ENCODE data around the gene TACSTD2.
"Not testable (repeated sequence)": the region's sequence is repeated elsewhere in the genome, so short reads cannot be mapped to it uniquely, and the experiment has no call there.

Gene TACSTD2
- long read RNA-seq, result 0 reads

DNA sequence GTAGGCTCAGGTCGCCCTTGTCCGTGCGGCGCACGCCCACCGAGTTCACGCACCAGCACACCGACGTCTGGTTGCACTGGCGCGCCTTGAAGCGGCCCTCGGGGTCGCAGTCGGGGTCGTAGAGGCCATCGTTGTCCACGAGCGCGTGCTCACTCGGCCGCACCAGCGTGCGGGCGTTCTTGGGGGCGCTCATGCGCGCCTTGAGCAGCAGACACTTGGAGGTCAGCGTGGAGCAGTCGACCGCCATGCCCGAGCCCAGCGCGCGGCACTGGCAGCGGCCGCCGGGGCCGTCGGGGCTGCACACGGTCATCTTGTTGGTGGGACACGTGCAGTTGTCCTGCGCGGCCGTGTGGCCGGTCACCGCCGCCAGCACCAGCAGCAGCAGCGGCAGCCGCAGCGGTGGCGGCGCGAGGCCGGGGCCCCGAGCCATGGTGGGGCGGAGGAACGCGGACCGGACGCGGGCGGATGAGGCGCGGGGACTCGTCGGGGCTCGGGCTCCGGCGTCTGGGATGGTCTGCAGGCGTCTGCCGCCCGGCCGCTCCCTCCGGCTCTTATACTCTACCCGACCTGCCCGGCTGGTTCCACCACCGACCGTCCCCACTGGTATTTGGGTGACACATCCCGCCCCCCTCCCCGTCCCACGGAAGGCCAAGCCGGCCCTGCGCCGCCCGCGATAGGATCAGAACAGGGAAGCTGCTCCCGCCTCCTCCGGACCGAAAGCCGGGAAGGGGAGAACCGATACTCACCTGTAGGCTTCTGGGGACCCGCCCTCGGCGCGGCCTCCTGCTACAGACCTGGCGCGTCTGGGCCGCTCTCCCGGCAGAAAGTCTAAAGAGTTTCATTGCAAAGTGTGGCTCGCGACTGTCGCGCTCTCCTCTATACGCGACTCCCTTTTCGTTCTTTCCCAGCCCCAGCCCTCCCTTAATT lies at the start of gene TACSTD2:
TACSTD2 (minus strand) TSS at position 526 of the 927 bp plus-strand sequence; CDS start at position 430, 96 bp downstream.
- DNase-seq (ENCODE audit: low read depth in 1 of 2, low spot score in 1 of 2), result no peak
- H3K4me3 ChIP-seq (replicated peaks; ENCODE audit: insufficient read depth, low read length), result no peak within 1 kb of the TSS
- TF ChIP-seq POLR2AphosphoS5 (IDR thresholded peaks at IDR 0.05; ENCODE audit: low read depth) (no peak), GABPA (IDR thresholded peaks at IDR 0.05; ENCODE audit: low read depth) (no peak), SPI1 (IDR thresholded peaks at IDR 0.05; ENCODE audit: borderline replicate concordance, low read depth) (no peak)
- TF ChIP-seq, protein P1, sequence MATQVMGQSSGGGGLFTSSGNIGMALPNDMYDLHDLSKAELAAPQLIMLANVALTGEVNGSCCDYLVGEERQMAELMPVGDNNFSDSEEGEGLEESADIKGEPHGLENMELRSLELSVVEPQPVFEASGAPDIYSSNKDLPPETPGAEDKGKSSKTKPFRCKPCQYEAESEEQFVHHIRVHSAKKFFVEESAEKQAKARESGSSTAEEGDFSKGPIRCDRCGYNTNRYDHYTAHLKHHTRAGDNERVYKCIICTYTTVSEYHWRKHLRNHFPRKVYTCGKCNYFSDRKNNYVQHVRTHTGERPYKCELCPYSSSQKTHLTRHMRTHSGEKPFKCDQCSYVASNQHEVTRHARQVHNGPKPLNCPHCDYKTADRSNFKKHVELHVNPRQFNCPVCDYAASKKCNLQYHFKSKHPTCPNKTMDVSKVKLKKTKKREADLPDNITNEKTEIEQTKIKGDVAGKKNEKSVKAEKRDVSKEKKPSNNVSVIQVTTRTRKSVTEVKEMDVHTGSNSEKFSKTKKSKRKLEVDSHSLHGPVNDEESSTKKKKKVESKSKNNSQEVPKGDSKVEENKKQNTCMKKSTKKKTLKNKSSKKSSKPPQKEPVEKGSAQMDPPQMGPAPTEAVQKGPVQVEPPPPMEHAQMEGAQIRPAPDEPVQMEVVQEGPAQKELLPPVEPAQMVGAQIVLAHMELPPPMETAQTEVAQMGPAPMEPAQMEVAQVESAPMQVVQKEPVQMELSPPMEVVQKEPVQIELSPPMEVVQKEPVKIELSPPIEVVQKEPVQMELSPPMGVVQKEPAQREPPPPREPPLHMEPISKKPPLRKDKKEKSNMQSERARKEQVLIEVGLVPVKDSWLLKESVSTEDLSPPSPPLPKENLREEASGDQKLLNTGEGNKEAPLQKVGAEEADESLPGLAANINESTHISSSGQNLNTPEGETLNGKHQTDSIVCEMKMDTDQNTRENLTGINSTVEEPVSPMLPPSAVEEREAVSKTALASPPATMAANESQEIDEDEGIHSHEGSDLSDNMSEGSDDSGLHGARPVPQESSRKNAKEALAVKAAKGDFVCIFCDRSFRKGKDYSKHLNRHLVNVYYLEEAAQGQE (IDR thresholded peaks at IDR 0.05; ENCODE audit: insufficient replicate concordance, low read depth), result no peak
- TF ChIP-seq, protein P2, sequence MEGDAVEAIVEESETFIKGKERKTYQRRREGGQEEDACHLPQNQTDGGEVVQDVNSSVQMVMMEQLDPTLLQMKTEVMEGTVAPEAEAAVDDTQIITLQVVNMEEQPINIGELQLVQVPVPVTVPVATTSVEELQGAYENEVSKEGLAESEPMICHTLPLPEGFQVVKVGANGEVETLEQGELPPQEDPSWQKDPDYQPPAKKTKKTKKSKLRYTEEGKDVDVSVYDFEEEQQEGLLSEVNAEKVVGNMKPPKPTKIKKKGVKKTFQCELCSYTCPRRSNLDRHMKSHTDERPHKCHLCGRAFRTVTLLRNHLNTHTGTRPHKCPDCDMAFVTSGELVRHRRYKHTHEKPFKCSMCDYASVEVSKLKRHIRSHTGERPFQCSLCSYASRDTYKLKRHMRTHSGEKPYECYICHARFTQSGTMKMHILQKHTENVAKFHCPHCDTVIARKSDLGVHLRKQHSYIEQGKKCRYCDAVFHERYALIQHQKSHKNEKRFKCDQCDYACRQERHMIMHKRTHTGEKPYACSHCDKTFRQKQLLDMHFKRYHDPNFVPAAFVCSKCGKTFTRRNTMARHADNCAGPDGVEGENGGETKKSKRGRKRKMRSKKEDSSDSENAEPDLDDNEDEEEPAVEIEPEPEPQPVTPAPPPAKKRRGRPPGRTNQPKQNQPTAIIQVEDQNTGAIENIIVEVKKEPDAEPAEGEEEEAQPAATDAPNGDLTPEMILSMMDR (IDR thresholded peaks at IDR 0.05; ENCODE audit: insufficient read depth, low read length), result no peak
- H3K27ac ChIP-seq (replicated peaks), result no peak within 1 kb of the TSS
- H3K27me3 ChIP-seq (ENCODE audit: insufficient read depth, poor library complexity, severe bottlenecking), result peaks cover 7% of the 10 kb centered on the region

DNA sequence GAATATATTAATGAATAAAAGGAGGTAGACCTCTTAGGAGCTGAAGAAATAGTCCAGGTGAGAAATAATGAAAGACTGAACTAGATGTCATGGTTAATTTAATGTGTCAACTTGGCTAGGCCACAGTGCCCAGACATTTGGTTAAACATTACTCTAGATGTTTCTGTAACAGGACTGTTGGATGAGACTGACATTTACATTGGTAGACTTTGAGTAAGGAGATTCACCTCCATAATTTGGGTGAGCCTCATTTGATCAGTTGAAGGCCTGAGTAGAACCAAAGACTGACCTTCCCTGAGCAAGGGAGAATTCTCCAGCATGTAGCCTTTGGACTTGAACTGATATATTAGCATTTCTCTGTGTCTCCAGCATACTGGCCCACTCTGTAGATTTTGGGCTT lies 49.2 kb upstream of the TACSTD2 start:
- TF ChIP-seq, protein P2 (IDR thresholded peaks at IDR 0.05; ENCODE audit: insufficient read depth, low read length), result no peak
- no peak for TF ChIP-seq SPI1 (IDR thresholded peaks at IDR 0.05; ENCODE audit: borderline replicate concordance, low read depth)
- Histone ChIP-seq H3K27me3 (ENCODE audit: insufficient read depth, poor library complexity, severe bottlenecking) (no peaks in the 10 kb centered on the region), H3K27ac (replicated peaks) (no peak overlapping the region), H3K4me3 (replicated peaks; ENCODE audit: insufficient read depth, low read length) (no peak overlapping the region)
- DNase-seq (ENCODE audit: low read depth in 1 of 2, low spot score in 1 of 2), result no peak

DNA sequence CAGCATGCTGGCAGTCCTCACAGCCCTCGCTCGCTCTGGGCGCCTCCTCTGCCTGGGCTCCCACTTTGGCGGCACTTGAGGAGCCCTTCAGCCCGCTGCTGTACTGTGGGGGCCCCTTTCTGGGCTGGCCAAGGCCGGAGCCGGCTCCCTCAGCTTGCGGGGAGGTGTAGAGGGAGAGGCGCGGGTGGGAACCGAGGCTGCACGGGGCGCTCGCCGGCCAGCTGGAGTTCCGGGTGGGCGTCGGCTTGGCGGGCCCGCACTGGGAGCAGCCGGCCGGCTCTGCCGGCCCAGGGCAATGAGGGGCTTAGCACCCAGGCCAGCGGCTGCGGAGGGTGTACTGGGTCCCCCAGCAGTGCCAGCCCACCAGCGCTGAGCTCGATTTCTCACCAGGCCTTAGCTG lies 46.2 kb upstream of the TACSTD2 start:
- not testable (repeated sequence) for H3K27me3 ChIP-seq (ENCODE audit: insufficient read depth, poor library complexity, severe bottlenecking); H3K27ac ChIP-seq (replicated peaks); DNase-seq (ENCODE audit: low read depth in 1 of 2, low spot score in 1 of 2); H3K4me3 ChIP-seq (replicated peaks; ENCODE audit: insufficient read depth, low read length)

DNA sequence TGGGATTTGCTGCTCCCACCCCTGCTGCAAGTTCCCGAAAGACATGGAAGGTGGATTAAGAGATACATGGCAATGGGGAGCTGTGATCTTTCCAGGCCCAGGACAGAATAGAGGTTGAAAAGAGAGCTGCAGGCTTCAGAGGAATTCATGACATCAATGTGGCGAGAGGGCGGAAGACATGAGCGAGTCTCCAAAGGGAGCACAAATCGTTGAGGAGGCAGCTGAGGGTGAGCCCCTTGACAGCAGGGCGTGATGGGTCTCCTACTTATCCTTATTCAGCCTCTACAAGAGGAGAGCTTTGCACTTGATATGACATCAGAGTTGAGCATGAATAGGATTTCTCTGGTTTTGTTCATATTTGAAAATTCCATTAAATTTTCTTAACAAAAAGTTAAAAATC lies 45.5 kb upstream of the TACSTD2 start:
- Histone ChIP-seq H3K4me3 (replicated peaks; ENCODE audit: insufficient read depth, low read length) (no peak overlapping the region), H3K27me3 (ENCODE audit: insufficient read depth, poor library complexity, severe bottlenecking) (no peaks in the 10 kb centered on the region), H3K27ac (replicated peaks) (no peak overlapping the region)
- no peak for DNase-seq (ENCODE audit: low read depth in 1 of 2, low spot score in 1 of 2)
- TF ChIP-seq, protein P1 (IDR thresholded peaks at IDR 0.05; ENCODE audit: insufficient replicate concordance, low read depth), result no peak
- TF ChIP-seq GABPA (IDR thresholded peaks at IDR 0.05; ENCODE audit: low read depth), result no peak
- TF ChIP-seq, protein P2 (IDR thresholded peaks at IDR 0.05; ENCODE audit: insufficient read depth, low read length), result no peak
